IMR-90 (cell line): ENCODE data around the gene PYGM. TPM values are rescaled to one million over a fixed set of nuclear protein-coding genes. Genes with fewer than 3 reads are reported as not detected.

Experiments used
- ATAC-seq: fragments of 200-7000 bp; cut with Tn5 transposase; 2 replicates; pipeline ENCODE4 v1.9.1; 2020; ENCODE audit warnings: low read depth, mild to moderate bottlenecking, moderate library complexity
- BruUV-seq: library from RNA; stranded (reverse); fragments of 400-500 nt; replicated peaks from 2 replicates; lab custom pipeline; 2021; lab: Mats Ljungman, UMichigan
- CTCF ChIA-PET: fragments of 300-600 bp; formaldehyde crosslinking; extraction: SDS; loops from one replicate; lab custom pipeline; 2021; ENCODE audit warnings: antibody characterized with exemption; lab: Yijun Ruan, JAX
- POLR2A ChIA-PET: fragments of 300-600 bp; sonication (Branson Sonifier 250); formaldehyde crosslinking; loops from one replicate; lab custom pipeline; 2022; ENCODE audit warnings: antibody characterized with exemption; ENCODE audit not compliant: unreplicated experiment; lab: Charles Lee
- DNase-seq: peaks from one replicate; pipeline ENCODE4 v3.0.0; 2013
- H2AFZ ChIP-seq: replicated peaks from 2 replicates; pipeline ENCODE3; 2013; ENCODE audit warnings: low read length, mild to moderate bottlenecking; ENCODE audit not compliant: poor library complexity
- H2AK5ac ChIP-seq: 2 replicates; pipeline ENCODE4 v1.6.1; 2013; ENCODE audit warnings: low read depth, low read length, inconsistent platforms
- H2AK9ac ChIP-seq: replicated peaks from 2 replicates; pipeline ENCODE3; 2013; ENCODE audit warnings: mild to moderate bottlenecking, low read depth, low read length, moderate library complexity; ENCODE audit not compliant: poor library complexity
- H2BK120ac ChIP-seq: 2 replicates; pipeline ENCODE4 v1.6.1; 2013; ENCODE audit warnings: low read depth, low read length, inconsistent platforms
- H2BK15ac ChIP-seq: 3 replicates; pipeline ENCODE4 v1.6.1; 2013; ENCODE audit warnings: low read depth, low read length, inconsistent platforms
- H2BK20ac ChIP-seq: 2 replicates; pipeline ENCODE4 v1.6.1; 2013; ENCODE audit warnings: low read depth, mild to moderate bottlenecking, inconsistent platforms, low read length, moderate library complexity
- H2BK5ac ChIP-seq: 2 replicates; pipeline ENCODE4 v1.6.1; 2013; ENCODE audit warnings: mild to moderate bottlenecking, low read depth, low read length, inconsistent platforms; ENCODE audit not compliant: poor library complexity, severe bottlenecking
- H3K14ac ChIP-seq: replicated peaks from 2 replicates; pipeline ENCODE4 v1.6.1; 2013; ENCODE audit warnings: low read depth, low read length, inconsistent platforms
- H3K18ac ChIP-seq: 2 replicates; pipeline ENCODE4 v1.6.1; 2013; ENCODE audit warnings: low read depth, low read length, control low read depth
- H3K23ac ChIP-seq: 2 replicates; pipeline ENCODE4 v1.6.1; 2013; ENCODE audit warnings: low read depth, low read length, inconsistent platforms
- H3K27ac ChIP-seq: 2 replicates; pipeline ENCODE4 v1.5.1; 2013; ENCODE audit warnings: mild to moderate bottlenecking, control low read depth, low read length; ENCODE audit not compliant: insufficient read depth
- H3K27me3 ChIP-seq: 2 replicates; pipeline ENCODE4 v1.6.1; 2013; ENCODE audit warnings: low read length; ENCODE audit not compliant: control insufficient read depth, insufficient read depth
- H3K36me3 ChIP-seq: 2 replicates; pipeline ENCODE4 v1.6.1; 2013; ENCODE audit warnings: low read length, mixed read lengths; ENCODE audit not compliant: control insufficient read depth, insufficient read depth
- H3K4ac ChIP-seq: 2 replicates; pipeline ENCODE4 v1.6.1; 2013; ENCODE audit warnings: low read depth, low read length, inconsistent platforms
- H3K4me1 ChIP-seq: 2 replicates; pipeline ENCODE4 v1.6.1; 2013; ENCODE audit warnings: low read length, mixed read lengths; ENCODE audit not compliant: control insufficient read depth, insufficient read depth
- H3K4me2 ChIP-seq: 2 replicates; pipeline ENCODE4 v1.6.1; 2013; ENCODE audit warnings: low read depth, mild to moderate bottlenecking, control low read depth, low read length, moderate library complexity
- H3K4me3 ChIP-seq: 2 replicates; pipeline ENCODE4 v1.5.1; 2013; ENCODE audit warnings: low read depth, mild to moderate bottlenecking, control low read depth, low read length, moderate library complexity; ENCODE audit not compliant: insufficient read depth
- H3K56ac ChIP-seq: 2 replicates; pipeline ENCODE4 v1.6.1; 2013; ENCODE audit warnings: low read length, inconsistent platforms; ENCODE audit not compliant: insufficient read depth; ENCODE audit errors: extremely low read depth
- H3K79me1 ChIP-seq, 2 experiments: 2 replicates each; pipeline ENCODE4 v1.6.1; 2013; ENCODE audit warnings: low read length in 2 of 2, inconsistent platforms in 1 of 2, low read depth in 1 of 2
- H3K9ac ChIP-seq: 2 replicates; pipeline ENCODE4 v1.6.1; 2013; ENCODE audit warnings: low read depth, low read length, control low read depth
- H3K9me1 ChIP-seq: 2 replicates; pipeline ENCODE4 v1.6.1; 2013; ENCODE audit warnings: low read length, inconsistent platforms; ENCODE audit not compliant: insufficient read depth
- H3K9me3 ChIP-seq: 2 replicates; pipeline ENCODE4 v1.6.1; 2013; ENCODE audit warnings: low read length; ENCODE audit not compliant: control insufficient read depth, insufficient read depth
- H4K20me1 ChIP-seq: 2 replicates; pipeline ENCODE4 v1.6.1; 2013; ENCODE audit warnings: low read length, inconsistent platforms; ENCODE audit not compliant: insufficient read depth
- H4K5ac ChIP-seq: 2 replicates; pipeline ENCODE4 v1.6.1; 2013; ENCODE audit warnings: mild to moderate bottlenecking, low read depth, low read length, control low read depth
- H4K8ac ChIP-seq, 2 experiments: 2 replicates each; pipeline ENCODE4 v1.6.1; 2013; ENCODE audit warnings: low read depth in 2 of 2, low read length in 2 of 2, control low read depth in 1 of 2, inconsistent platforms in 1 of 2
- H4K91ac ChIP-seq: 2 replicates; pipeline ENCODE4 v1.6.1; 2013; ENCODE audit warnings: low read depth, low read length, inconsistent platforms; ENCODE audit not compliant: insufficient read depth
- CTCF ChIP-seq: conservative IDR thresholded peaks from 2 replicates; pipeline ENCODE4 v1.5.1; 2012; ENCODE audit warnings: mild to moderate bottlenecking, low read depth, low read length, improper control_type of control experiment
- MAZ ChIP-seq: IDR thresholded peaks from 2 replicates; pipeline ENCODE4 v1.6.1; 2012; ENCODE audit warnings: low read depth, mild to moderate bottlenecking, low read length, improper control_type of control experiment, moderate library complexity, borderline replicate concordance
- MXI1 ChIP-seq: IDR thresholded peaks from 2 replicates; pipeline ENCODE4 v1.6.1; 2012; ENCODE audit warnings: low read depth, mild to moderate bottlenecking, low read length, moderate library complexity, borderline replicate concordance
- NFE2L2 ChIP-seq: fragments of 150-350 bp; IDR thresholded peaks from 2 replicates; pipeline ENCODE4 v1.6.1; 2016; ENCODE audit warnings: low read depth, mild to moderate bottlenecking, low read length
- RFX5 ChIP-seq: IDR thresholded peaks from 2 replicates; pipeline ENCODE4 v1.8.0; 2012; ENCODE audit warnings: low read depth, mild to moderate bottlenecking, low read length, moderate library complexity
- SMC3 ChIP-seq: fragments of 150-350 bp; IDR thresholded peaks from 2 replicates; pipeline ENCODE4 v1.6.1; 2016; ENCODE audit warnings: low read depth, mild to moderate bottlenecking, antibody characterized with exemption, low read length, moderate library complexity
- USF2 ChIP-seq: fragments of 150-350 bp; IDR thresholded peaks from 2 replicates; pipeline ENCODE4 v1.6.1; 2017; ENCODE audit warnings: mild to moderate bottlenecking, antibody characterized with exemption, low read length, low read depth
- WGBS, 2 experiments: methylation state at CpG; one replicate each; pipeline versions ENCODE4 v1.1.5 to v1.1.7; 2013; ENCODE audit warnings: missing lambda C conversion rate in 2 of 2; ENCODE audit not compliant: insufficient read length in 1 of 2; ENCODE audit errors: extremely low coverage in 2 of 2; 5-methylcytosine and 5-hydroxymethylcytosine counted together
- dilution Hi-C: fragments of 300-500 bp; cut with HindIII; formaldehyde crosslinking; loops from one replicate; pipeline ENCODE4 v1.14.3; 2018; ENCODE audit warnings: low sequenced_read_pairs; ENCODE audit not compliant: unreplicated experiment
- in situ Hi-C: fragments of 300-500 bp; cut with MboI; formaldehyde crosslinking; loops from 3 replicates; pipeline ENCODE4 v1.14.3; 2019; ENCODE audit warnings: low sequenced_read_pairs, inconsistent platforms, mixed read lengths
- intact Hi-C: fragments of 100-400 bp; cut with micrococcal nuclease; formaldehyde crosslinking; loops from 2 replicates; pipeline ENCODE4 v1.10.0; 2022
- polyA plus RNA-seq, 3 experiments: library from polyadenylated mRNA; depleted of rRNA; stranded (reverse); fragments of >200 nt; gene quantifications; 2 replicates each; pipeline ENCODE4 v1.2.3, GENCODE V29; 2012; ENCODE audit warnings: low replicate concordance in 1 of 3
- total RNA-seq: library from RNA; depleted of rRNA; stranded (reverse); fragments of >200 nt; gene quantifications from 2 replicates; pipeline ENCODE4 v1.2.3, GENCODE V29; 2012

PYGM gene
- total and polyA plus RNA-seq, 2 of the 4 experiments (the other 2 are of a cell fraction): 0.18 to 0.21 TPM

GRCh38 chr11:64717268-64717578, 42.6 kb downstream of the PYGM start:
- H3K14ac ChIP-seq: no peak overlapping the region
- no peak overlapping the region for H3K27ac ChIP-seq
- H3K4ac ChIP-seq: no peak overlapping the region
- no peak overlapping the region for H3K56ac ChIP-seq
- H3K18ac ChIP-seq: no peak overlapping the region
- no peak for TF ChIP-seq USF2
- no peak for TF ChIP-seq MAZ
- no peak for TF ChIP-seq NFE2L2
- TF ChIP-seq SMC3: no peak
- no peak for TF ChIP-seq MXI1
- no peak for TF ChIP-seq CTCF
- TF ChIP-seq RFX5: no peak
- no peak overlapping the region for H2AK5ac ChIP-seq
- DNase-seq: no peak
- no peak for ATAC-seq
- no TSS peak for BruUV-seq
- no peak overlapping the region for H3K9ac ChIP-seq
- H4K5ac ChIP-seq: no peak overlapping the region
- in situ Hi-C loops (no loop called here), intact Hi-C loops (no loop called here), dilution Hi-C loops (no loop called here)
- ChIA-PET POLR2A (no interaction called here), CTCF (no interaction called here)
- H3K9me3 ChIP-seq: no peaks in the 10 kb centered on the region
- H2AK9ac ChIP-seq: peak overlapping the region; percentile 76
- H3K27me3 ChIP-seq: peaks cover 93% of the 10 kb centered on the region
- no peak overlapping the region for H2BK120ac ChIP-seq
- H4K20me1 ChIP-seq: no peaks in the 10 kb centered on the region
- no peak overlapping the region for H3K4me2 ChIP-seq
- H2BK15ac ChIP-seq: no peak overlapping the region
- H2BK5ac ChIP-seq: no peak overlapping the region
- no peak overlapping the region for H2BK20ac ChIP-seq
- H3K36me3 ChIP-seq: no peaks in the 10 kb centered on the region
- no CpG with 5 or more reads among the region's 4 CpGs for WGBS, 2 experiments
- no peak overlapping the region for H4K91ac ChIP-seq
- no peaks in the 10 kb centered on the region for H3K79me1 ChIP-seq
- no peaks in the 10 kb centered on the region for H3K9me1 ChIP-seq
- no peak overlapping the region for H4K8ac ChIP-seq
- H2AFZ ChIP-seq: no peak overlapping the region
- H3K4me1 ChIP-seq: no peaks in the 10 kb centered on the region
- no peak overlapping the region for H3K4me3 ChIP-seq
- H3K23ac ChIP-seq: no peak overlapping the region
